HepG2 (cell line): ENCODE results near the gene BCAM. TPM values are rescaled to one million over a fixed set of nuclear protein-coding genes. Genes with fewer than 3 reads are reported as not detected.

ENCODE experiments used
- ATAC-seq: fragments of 200-7000 bp; cut with Tn5 transposase; 3 replicates; pipeline ENCODE4 v1.9.1; 2020; ENCODE audit warnings: mild to moderate bottlenecking, moderate library complexity
- BruUV-seq: library from RNA; stranded (reverse); fragments of 400-500 nt; replicated peaks from 2 replicates; lab custom pipeline; 2021; lab: Mats Ljungman, UMichigan
- CTCF ChIA-PET: fragments of 300-600 bp; formaldehyde crosslinking; extraction: SDS; loops from one replicate; lab custom pipeline; 2021; ENCODE audit warnings: low total read pairs, inconsistent platforms, low intra/inter-chr PET ratio; lab: Yijun Ruan, JAX
- POLR2A ChIA-PET: fragments of 350-600 bp; sonication (Branson Sonifier 250); formaldehyde crosslinking; loops from one replicate; lab custom pipeline; 2020; ENCODE audit warnings: antibody characterized with exemption, inconsistent platforms; lab: Yijun Ruan, JAX
- DNase-seq: peaks from one replicate; pipeline ENCODE4 v3.0.0-alpha.2; 2015; ENCODE audit warnings: low spot score
- FAIRE-seq: peaks from 3 replicates; lab custom pipeline; 2011; peaks lifted over from hg19 to GRCh38; lab: Jason Lieb, UNC
- H2AFZ ChIP-seq: one replicate; pipeline ENCODE4 v1.6.1; 2011; ENCODE audit warnings: low read length, inconsistent platforms
- H3K27ac ChIP-seq: fragments of 300-600 bp; 3 replicates; pipeline ENCODE4 v1.8.0; 2011; ENCODE audit warnings: mixed run types, mild to moderate bottlenecking, mixed read lengths, low read length, inconsistent platforms; ENCODE audit not compliant: insufficient read depth; ENCODE audit errors: extremely low read length
- H3K27me3 ChIP-seq, 2 experiments: fragments of 200-600 bp in 1 of 2; 2 replicates in 1 of 2; 3 replicates in 1 of 2; pipeline versions ENCODE4 v1.6.0 to v1.8.0; 2011; ENCODE audit warnings: low read length in 2 of 2, mild to moderate bottlenecking in 2 of 2, moderate library complexity in 2 of 2, inconsistent platforms in 1 of 2; ENCODE audit not compliant: insufficient read depth in 2 of 2, control insufficient read depth in 1 of 2
- H3K36me3 ChIP-seq, 2 experiments: fragments of 200-600 bp in 1 of 2; replicated peaks in 1 of 2; 2 replicates in 1 of 2; 3 replicates in 1 of 2; pipeline versions ENCODE4 v1.5.1 to v1.8.0; 2011; ENCODE audit warnings: low read length in 2 of 2, inconsistent platforms in 1 of 2; ENCODE audit not compliant: insufficient read depth in 2 of 2, control insufficient read depth in 1 of 2
- H3K4me1 ChIP-seq: 2 replicates; pipeline ENCODE4 v1.5.1; 2012; ENCODE audit warnings: low read length, inconsistent platforms; ENCODE audit not compliant: insufficient read depth
- H3K4me2 ChIP-seq: 2 replicates; pipeline ENCODE4 v1.6.0; 2011; ENCODE audit warnings: low read depth, low read length, inconsistent platforms
- H3K4me3 ChIP-seq, 3 experiments: fragments of 200-600 bp in 1 of 3; sonication (generic), shearing (Covaris generic) in 1 of 3; replicated peaks in 1 of 3; 2 replicates each; pipeline ENCODE4 v1.5.1; 2011 to 2016; ENCODE audit warnings: low read length in 3 of 3, inconsistent platforms in 2 of 3, low read depth in 2 of 3, mild to moderate bottlenecking in 2 of 3, control low read depth in 1 of 3, mixed read lengths in 1 of 3; ENCODE audit not compliant: insufficient read depth in 1 of 3
- H3K79me2 ChIP-seq: one replicate; pipeline ENCODE4 v1.6.1; 2011; ENCODE audit warnings: low read length, inconsistent platforms; ENCODE audit not compliant: insufficient read depth
- H3K9ac ChIP-seq: 2 replicates; pipeline ENCODE4 v1.6.0; 2011; ENCODE audit warnings: mild to moderate bottlenecking, low read depth, low read length, inconsistent platforms; ENCODE audit not compliant: insufficient read depth
- H3K9me3 ChIP-seq: 2 replicates; pipeline ENCODE4 v1.5.1; 2012; ENCODE audit warnings: mild to moderate bottlenecking, low read length
- H4K20me1 ChIP-seq: 2 replicates; pipeline ENCODE4 v1.6.0; 2011; ENCODE audit warnings: inconsistent platforms, mild to moderate bottlenecking, low read length, moderate library complexity; ENCODE audit not compliant: insufficient read depth
- AGO2 ChIP-seq: fragments of 200-400 bp; formaldehyde crosslinking; optimal IDR thresholded peaks from 2 replicates; pipeline ENCODE3; 2017; ENCODE audit warnings: mild to moderate bottlenecking, low read depth, low read length, moderate library complexity
- ATF7 ChIP-seq, 2 experiments: fragments of 450-650 bp in 1 of 2; sonication (generic) in 1 of 2; formaldehyde crosslinking in 1 of 2; IDR thresholded peaks; 2 replicates each; pipeline versions ENCODE4 v1.4.0 to v1.6.1; 2016 to 2020; ENCODE audit warnings: antibody characterized with exemption in 1 of 2, mild to moderate bottlenecking in 1 of 2, missing genetic modification reagents in 1 of 2
- HOXD1 ChIP-seq: sonication (generic); formaldehyde crosslinking; IDR thresholded peaks from 2 replicates; pipeline ENCODE4 v1.5.0; 2020; ENCODE audit warnings: missing genetic modification reagents
- KDM5A ChIP-seq: fragments of 200-600 bp; sonication (generic); IDR thresholded peaks from 2 replicates; pipeline ENCODE4 v1.7.0; 2018; ENCODE audit warnings: antibody characterized with exemption, mild to moderate bottlenecking, low read length, borderline replicate concordance
- MAF1 ChIP-seq: sonication (generic); formaldehyde crosslinking; IDR thresholded peaks from 2 replicates; pipeline ENCODE4 v1.5.0; 2020; ENCODE audit warnings: missing genetic modification reagents, borderline replicate concordance
- RBFOX2 ChIP-seq: fragments of 200-400 bp; formaldehyde crosslinking; IDR thresholded peaks from 2 replicates; pipeline ENCODE4 v1.6.1; 2017; ENCODE audit warnings: low read depth, mild to moderate bottlenecking, low read length
- ZBTB38 ChIP-seq: sonication (generic); formaldehyde crosslinking; IDR thresholded peaks from 2 replicates; pipeline ENCODE4 v1.5.1; 2020; ENCODE audit warnings: mild to moderate bottlenecking, missing genetic modification reagents
- ZNF264 ChIP-seq: sonication (generic); formaldehyde crosslinking; IDR thresholded peaks from 2 replicates; pipeline ENCODE4 v1.4.0; 2020; ENCODE audit warnings: missing genetic modification reagents
- WGBS: methylation state at CpG from one replicate; pipeline ENCODE4 v1.1.6; 2017; ENCODE audit warnings: low lambda C conversion rate; 5-methylcytosine and 5-hydroxymethylcytosine counted together
- in situ Hi-C: cut with HindIII; loops from 2 replicates; pipeline ENCODE4 v1.10.0; 2017; ENCODE audit warnings: low pct_unique_long_range_greater_than_20kb; ENCODE audit not compliant: extremely low pct_ligation_motif_present
- intact Hi-C: fragments of 100-400 bp; cut with micrococcal nuclease; formaldehyde crosslinking; loops from one replicate; pipeline ENCODE4 v1.10.0; 2022; ENCODE audit not compliant: unreplicated experiment
- polyA plus RNA-seq, 8 experiments: library from polyadenylated mRNA; depleted of rRNA in 3 of 8; stranded (reverse) in 7 of 8; unstranded in 1 of 8; fragments of >200 nt; fragmentation: Illumina TruSeq in 4 of 8; extraction: Trizol in 4 of 8; gene quantifications; 2 replicates each; pipeline versions ENCODE4 v1.2.1 to v1.2.3, GENCODE V29; 2011 to 2016; ENCODE audit warnings: low read depth in 4 of 8, missing spikeins in 1 of 8, mixed read lengths in 1 of 8; ENCODE audit not compliant: insufficient read depth in 1 of 8
- total RNA-seq, 5 experiments: library from RNA; depleted of rRNA; stranded (reverse); fragments of >200 nt; fragmentation: Illumina TruSeq; extraction: Trizol; gene quantifications; 2 replicates each; pipeline ENCODE4 v1.2.3, GENCODE V29; 2016; ENCODE audit warnings: low read depth in 1 of 5
- TF ChIP-seq, protein P1 (sequence below): sonication (generic); formaldehyde crosslinking; IDR thresholded peaks from 2 replicates; pipeline ENCODE4 v1.5.1; 2020; ENCODE audit warnings: mild to moderate bottlenecking, missing genetic modification reagents, moderate library complexity

BCAM gene
- total and polyA plus RNA-seq, 2 of the 13 experiments (the other 11 are each of a cell fraction or from before 2014, with no cell fraction given) = 51.2 to 62.7 TPM

DNA sequence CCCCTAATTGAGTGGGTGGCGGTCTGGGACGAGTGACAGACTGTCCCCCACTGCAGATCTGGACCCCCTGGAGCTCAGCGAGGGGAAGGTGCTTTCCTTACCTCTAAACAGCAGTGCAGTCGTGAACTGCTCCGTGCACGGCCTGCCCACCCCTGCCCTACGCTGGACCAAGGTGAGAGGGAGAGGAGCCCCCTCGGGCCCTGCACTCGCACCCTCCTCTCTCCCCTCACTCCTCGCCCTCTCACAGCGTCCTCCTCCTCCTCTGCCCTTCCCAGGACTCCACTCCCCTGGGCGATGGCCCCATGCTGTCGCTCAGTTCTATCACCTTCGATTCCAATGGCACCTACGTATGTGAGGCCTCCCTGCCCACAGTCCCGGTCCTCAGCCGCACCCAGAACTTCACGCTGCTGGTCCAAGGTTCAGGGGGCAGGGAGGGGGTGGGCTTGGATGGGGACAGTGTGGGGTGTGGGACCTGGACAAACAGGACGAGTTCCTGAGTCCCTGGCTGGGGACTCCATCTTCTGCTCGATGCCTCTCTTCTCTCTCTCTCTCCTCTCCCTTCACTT, 9.6 kb downstream of the BCAM start:
- Histone ChIP-seq H3K4me2 (no peak overlapping the region), H3K9me3 (no peaks in the 10 kb centered on the region), H3K4me1 (peaks cover 35% of the 10 kb centered on the region), H3K79me2 (no peaks in the 10 kb centered on the region), H4K20me1 (0 out of 2 replicates have a peak, but pooled peaks cover 2% of the 10 kb centered on the region), H3K4me3 (no peak overlapping the region), H2AFZ (no peak overlapping the region), H3K27me3 (no peaks in the 10 kb centered on the region), H3K27ac (no peak overlapping the region)
- ChIA-PET POLR2A (interaction anchor here (0.9 to 8.3 kb wide), 2 partner anchors 10 to 53 kb away, joined by 4 to 67 read pairs; partner anchors contain the start of gene BCAM), CTCF (no interaction called here)
- DNase-seq (no peak), FAIRE-seq (no peak), ATAC-seq (no peak)
- in situ Hi-C loops (no loop called here), intact Hi-C loops (no loop called here)
- TF ChIP-seq KDM5A (no peak), AGO2 (peak; percentile 47), RBFOX2 (peak; percentile 59; the same call in 1 of the 2 replicates), MAF1 (CRISPR knock-in tag) (no peak), ZBTB38 (CRISPR knock-in tag) (peak; percentile 21; the same call in 1 of the 2 replicates), HOXD1 (no peak), ZNF264 (no peak), ATF7 (IDR thresholded peaks at IDR 0.05) (no peak), ATF7 (CRISPR knock-in tag; IDR thresholded peaks at IDR 0.05) (no peak)
- TF ChIP-seq, protein P1, sequence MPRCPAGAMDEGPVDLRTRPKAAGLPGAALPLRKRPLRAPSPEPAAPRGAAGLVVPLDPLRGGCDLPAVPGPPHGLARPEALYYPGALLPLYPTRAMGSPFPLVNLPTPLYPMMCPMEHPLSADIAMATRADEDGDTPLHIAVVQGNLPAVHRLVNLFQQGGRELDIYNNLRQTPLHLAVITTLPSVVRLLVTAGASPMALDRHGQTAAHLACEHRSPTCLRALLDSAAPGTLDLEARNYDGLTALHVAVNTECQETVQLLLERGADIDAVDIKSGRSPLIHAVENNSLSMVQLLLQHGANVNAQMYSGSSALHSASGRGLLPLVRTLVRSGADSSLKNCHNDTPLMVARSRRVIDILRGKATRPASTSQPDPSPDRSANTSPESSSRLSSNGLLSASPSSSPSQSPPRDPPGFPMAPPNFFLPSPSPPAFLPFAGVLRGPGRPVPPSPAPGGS = no peak
- TF ChIP-seq, all 625 proteins: peak for 3
- no TSS peak for BruUV-seq
- 88% methylated on average over 18 of the region's 20 CpGs for WGBS
- Histone ChIP-seq H3K36me3 (peaks cover 7 to 25% of the 10 kb centered on the region in 2 experiments), H3K9ac (no peak overlapping the region)
